GM13976 (cell line): ENCODE measurements around the gene CACNA1A.
A peak's percentile ranks its signal among the peaks of the same experiment; 100 is the strongest.

Source experiments
- DNase-seq: peaks from one replicate; pipeline ENCODE4 v3.0.0; 2012; ENCODE audit warnings: low spot score
- CTCF ChIP-seq: IDR thresholded peaks from 2 replicates; pipeline ENCODE4 v1.5.1; 2012; ENCODE audit warnings: borderline replicate concordance, mild to moderate bottlenecking; ENCODE audit not compliant: insufficient read depth; ENCODE audit errors: extremely low read depth, missing control alignments, control extremely low read depth
- in situ Hi-C: fragments of 300-500 bp; cut with MboI; formaldehyde crosslinking; loops from one replicate; pipeline ENCODE4 v1.12.0; 2022; ENCODE audit warnings: low sequenced_read_pairs, mixed read lengths, inconsistent platforms; ENCODE audit not compliant: unreplicated experiment

The CACNA1A gene

GRCh38 chr19:13382633-13382938 lies 123.7 kb downstream of the CACNA1A start:
- DNase-seq, result no peak
- TF ChIP-seq CTCF, result no peak
- in situ Hi-C loops, result no loop called here

DNA sequence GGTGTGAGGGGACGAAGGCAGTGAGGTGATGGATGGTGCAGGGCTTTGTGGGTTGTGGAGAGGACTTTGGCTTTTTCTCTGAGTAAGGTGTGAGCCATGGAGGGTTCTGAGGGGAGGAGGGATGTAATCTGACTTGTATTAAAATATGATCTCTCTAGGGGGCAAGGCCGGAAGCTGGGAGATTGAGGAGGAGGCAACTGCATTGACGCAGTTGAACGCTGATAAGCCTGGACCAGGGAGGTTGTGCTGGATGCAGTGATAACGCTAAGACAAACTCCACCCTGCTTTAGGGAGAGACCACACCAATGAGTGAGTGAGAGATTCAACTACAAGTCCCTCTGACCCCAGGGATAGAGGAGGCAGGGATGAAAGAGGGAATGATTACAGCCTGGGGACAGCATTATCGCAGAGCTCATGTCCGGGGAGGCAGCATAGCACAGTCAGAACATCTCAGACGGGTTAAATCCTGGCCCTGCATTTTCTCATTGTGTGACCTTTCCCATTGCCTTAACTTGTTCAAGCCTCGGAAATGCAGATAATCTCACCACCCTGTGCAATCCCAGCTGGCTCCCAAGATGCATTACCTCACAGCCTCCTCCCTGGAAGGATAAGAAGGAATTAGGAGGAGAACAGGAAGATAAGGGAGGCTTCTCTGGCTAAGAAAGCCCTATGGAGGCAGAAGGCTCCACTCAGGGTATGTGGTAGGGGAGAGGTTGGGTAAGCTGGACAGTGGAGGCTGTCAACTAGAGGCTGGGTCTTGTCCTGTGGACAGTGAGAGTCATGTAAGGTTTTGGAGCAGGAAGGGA lies 124.2 kb downstream of the CACNA1A start:
- no peak for TF ChIP-seq CTCF
- no peak for DNase-seq
- in situ Hi-C loops, result no loop called here

- no peak for DNase-seq
- TF ChIP-seq CTCF, result no peak
- in situ Hi-C loops, result no loop called here
These were observed 129.7 kb downstream of the CACNA1A start for GRCh38 chr19:13376537-13376936.

DNA sequence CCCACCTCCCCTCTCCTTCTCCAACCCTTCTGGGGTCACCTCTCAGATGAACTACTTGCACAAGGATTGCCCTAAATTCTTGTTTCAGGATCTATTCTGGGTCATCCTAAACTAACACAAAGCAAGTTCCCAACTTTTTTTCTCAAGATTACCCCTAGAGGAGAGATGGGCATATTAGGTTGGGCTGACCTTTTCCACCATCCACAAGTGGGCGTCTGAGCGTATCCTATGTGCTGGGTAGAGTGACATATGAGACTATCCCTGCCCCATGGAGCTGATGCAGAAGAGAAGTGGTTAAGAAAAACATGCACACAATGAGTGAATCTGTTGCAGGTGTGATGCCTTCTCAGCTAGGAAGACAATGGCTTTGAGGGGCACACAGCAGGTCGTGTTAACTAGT lies 132.7 kb downstream of the CACNA1A start:
- no peak for TF ChIP-seq CTCF
- in situ Hi-C loops, result no loop called here
- DNase-seq, result no peak

GRCh38 chr19:13370948-13371347 lies 135.3 kb downstream of the CACNA1A start:
- in situ Hi-C loops, result no loop called here
- no peak for DNase-seq

DNA sequence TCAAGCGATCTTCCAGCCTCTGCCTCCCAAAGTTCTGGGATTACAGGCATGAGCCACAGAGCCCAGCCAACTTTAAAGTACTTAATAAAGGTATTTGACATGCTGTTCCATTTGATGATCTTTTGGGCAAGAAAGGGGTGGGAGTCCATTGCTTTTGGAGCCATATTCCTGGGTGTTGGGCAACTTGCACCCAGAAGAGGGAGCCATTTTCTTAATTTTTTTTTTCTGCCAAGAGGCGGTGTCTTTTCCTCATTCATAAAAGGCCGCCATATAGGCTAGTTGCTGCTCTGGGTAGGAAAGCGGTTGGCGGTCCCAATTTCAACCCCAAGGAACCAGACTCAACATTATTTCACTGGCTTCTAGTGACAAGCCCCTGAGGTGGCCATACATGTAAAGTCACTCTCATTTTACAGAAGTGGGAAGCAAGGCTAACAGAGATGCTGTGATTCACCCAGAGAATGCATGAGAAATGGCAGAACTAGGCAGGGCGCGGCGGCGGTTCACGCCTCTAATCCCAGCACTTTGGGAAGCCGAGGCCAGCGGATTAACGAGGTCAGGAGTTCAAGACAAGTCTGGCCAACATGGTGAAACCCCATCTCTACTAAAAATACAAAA lies 139.6 kb downstream of the CACNA1A start:
- peak; percentile 36 for DNase-seq
- in situ Hi-C loops, result no loop called here
- no peak for TF ChIP-seq CTCF

More at GRCh38 chr19:13370948-13371347, 135.3 kb downstream of the CACNA1A start:
- no peak for TF ChIP-seq CTCF
